AG09309 (cell line): ENCODE data around the gene SYT4.

Experiments
- DNase-seq: peaks from one replicate; pipeline ENCODE4 v3.0.0-alpha.2; 2010; ENCODE audit warnings: low read depth
- H3K4me3 ChIP-seq: 2 replicates; pipeline ENCODE4 v1.5.1; 2011; ENCODE audit warnings: mild to moderate bottlenecking, low read depth, low read length, moderate library complexity; ENCODE audit not compliant: control insufficient read depth
- CTCF ChIP-seq: IDR thresholded peaks from 2 replicates; pipeline ENCODE4 v1.5.1; 2011; ENCODE audit warnings: mild to moderate bottlenecking, low read depth, low read length, inconsistent platforms; ENCODE audit not compliant: insufficient read depth, control insufficient read depth; ENCODE audit errors: missing control alignments

The SYT4 gene

GRCh38 chr18:43271593-43272432 is 5.5 kb downstream of the SYT4 start:
- DNase-seq: peak; percentile 24
- no peak overlapping the region for H3K4me3 ChIP-seq
- peak; percentile 70 for TF ChIP-seq CTCF

GRCh38 chr18:43267818-43268217 is 9.5 kb downstream of the SYT4 start:
- H3K4me3 ChIP-seq: no peak overlapping the region
- TF ChIP-seq CTCF: no peak
- no peak for DNase-seq

- no peak overlapping the region for H3K4me3 ChIP-seq
- DNase-seq: no peak
- TF ChIP-seq CTCF: no peak
Measured at GRCh38 chr18:43265465-43265864, 11.8 kb downstream of the SYT4 start.

- TF ChIP-seq CTCF: no peak
- no peak for DNase-seq
- H3K4me3 ChIP-seq: no peak overlapping the region
Measured at GRCh38 chr18:43248610-43249249, 28.6 kb downstream of the SYT4 start.

- DNase-seq: no peak
- TF ChIP-seq CTCF: no peak
- H3K4me3 ChIP-seq: no peak overlapping the region
Measured at GRCh38 chr18:43247944-43248343, 29.3 kb downstream of the SYT4 start.

GRCh38 chr18:43238429-43238828 is 38.9 kb downstream of the SYT4 start:
- H3K4me3 ChIP-seq: no peak overlapping the region
- no peak for DNase-seq
- TF ChIP-seq CTCF: no peak
